BJ (cell line): ENCODE results near the gene FRMPD2. TPM values are rescaled to one million over a fixed set of nuclear protein-coding genes. Genes with fewer than 3 reads are reported as not detected.

ENCODE experiments used
- CTCF ChIA-PET: fragments of 350-600 bp; formaldehyde crosslinking; extraction: SDS; loops from one replicate; lab custom pipeline; 2021; ENCODE audit warnings: antibody characterized with exemption, inconsistent platforms; lab: Yijun Ruan, JAX
- POLR2A ChIA-PET: fragments of 300-600 bp; sonication (Branson Sonifier 250); formaldehyde crosslinking; extraction: SDS; loops from one replicate; lab custom pipeline; 2021; ENCODE audit warnings: antibody characterized with exemption; lab: Charles Lee
- DNase-seq: peaks from one replicate; pipeline ENCODE4 v3.0.0-alpha.2; 2011; ENCODE audit warnings: low read depth
- H3K27me3 ChIP-seq: 2 replicates; pipeline ENCODE4 v1.6.0; 2011; ENCODE audit warnings: low read length; ENCODE audit not compliant: control insufficient read depth, insufficient read depth
- H3K36me3 ChIP-seq: 2 replicates; pipeline ENCODE4 v1.5.1; 2011; ENCODE audit warnings: low read length; ENCODE audit not compliant: control insufficient read depth, insufficient read depth
- H3K4me3 ChIP-seq: 2 replicates; pipeline ENCODE4 v1.5.1; 2011; ENCODE audit warnings: low read depth, mild to moderate bottlenecking, control low read depth, low read length
- polyA plus RNA-seq: library from polyadenylated mRNA; depleted of rRNA; stranded (reverse); fragments of >200 nt; gene quantifications from 2 replicates; pipeline ENCODE4 v1.2.3, GENCODE V29; 2011
- TF ChIP-seq, protein P1 (sequence below): IDR thresholded peaks from 2 replicates; pipeline ENCODE4 v1.5.1; 2011; ENCODE audit warnings: low read depth, mild to moderate bottlenecking, control low read depth, inconsistent platforms, low read length, moderate library complexity; ENCODE audit not compliant: insufficient read depth

Gene FRMPD2
- polyA plus RNA-seq, 1 experiment, result not detected

DNA sequence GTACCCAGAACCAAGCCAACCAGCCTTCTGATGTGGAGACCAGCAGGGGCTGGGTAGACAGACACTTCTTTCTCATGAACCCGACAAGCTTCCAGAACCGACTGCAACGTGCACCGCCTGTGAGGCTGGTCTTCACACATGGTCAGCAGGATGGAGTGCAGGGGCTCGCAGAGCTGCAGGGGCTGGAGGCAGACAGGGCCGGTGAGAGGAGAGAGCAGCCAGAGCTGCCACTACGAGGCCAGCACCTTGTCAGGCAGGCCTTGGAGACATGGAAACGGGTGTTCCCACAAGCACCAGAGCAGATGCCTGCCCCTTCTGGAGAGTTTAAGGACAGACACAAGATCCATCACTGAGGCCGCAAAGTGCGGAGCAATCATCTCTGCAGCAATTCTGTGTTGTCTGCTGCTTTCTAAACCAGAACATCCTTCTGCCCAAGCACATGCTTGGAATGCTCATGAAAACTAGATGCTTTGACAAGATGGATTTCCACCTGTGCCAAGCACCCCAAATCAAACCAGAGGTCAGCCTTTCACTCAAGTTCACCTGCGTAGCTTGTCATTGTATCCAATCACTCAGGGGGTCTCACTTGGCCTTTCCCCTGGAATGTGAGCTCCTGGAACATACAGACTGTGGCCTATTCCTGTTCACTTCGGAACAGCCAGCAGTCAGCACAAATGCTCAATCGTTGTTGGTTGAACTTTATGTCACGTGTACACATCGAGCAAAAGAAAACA is 32.2 kb downstream of the FRMPD2 start:
- Histone ChIP-seq H3K27me3 (peaks cover 10% of the 10 kb centered on the region), H3K36me3 (no peaks in the 10 kb centered on the region), H3K4me3 (no peak overlapping the region)
- POLR2A ChIA-PET, result no interaction called here
- no peak for DNase-seq
- CTCF ChIA-PET, result interaction anchor here (1.9 kb wide), 1 partner anchor 27 kb away, joined by 6 read pairs; no protein-coding TSS in a partner anchor
- TF ChIP-seq, protein P1, sequence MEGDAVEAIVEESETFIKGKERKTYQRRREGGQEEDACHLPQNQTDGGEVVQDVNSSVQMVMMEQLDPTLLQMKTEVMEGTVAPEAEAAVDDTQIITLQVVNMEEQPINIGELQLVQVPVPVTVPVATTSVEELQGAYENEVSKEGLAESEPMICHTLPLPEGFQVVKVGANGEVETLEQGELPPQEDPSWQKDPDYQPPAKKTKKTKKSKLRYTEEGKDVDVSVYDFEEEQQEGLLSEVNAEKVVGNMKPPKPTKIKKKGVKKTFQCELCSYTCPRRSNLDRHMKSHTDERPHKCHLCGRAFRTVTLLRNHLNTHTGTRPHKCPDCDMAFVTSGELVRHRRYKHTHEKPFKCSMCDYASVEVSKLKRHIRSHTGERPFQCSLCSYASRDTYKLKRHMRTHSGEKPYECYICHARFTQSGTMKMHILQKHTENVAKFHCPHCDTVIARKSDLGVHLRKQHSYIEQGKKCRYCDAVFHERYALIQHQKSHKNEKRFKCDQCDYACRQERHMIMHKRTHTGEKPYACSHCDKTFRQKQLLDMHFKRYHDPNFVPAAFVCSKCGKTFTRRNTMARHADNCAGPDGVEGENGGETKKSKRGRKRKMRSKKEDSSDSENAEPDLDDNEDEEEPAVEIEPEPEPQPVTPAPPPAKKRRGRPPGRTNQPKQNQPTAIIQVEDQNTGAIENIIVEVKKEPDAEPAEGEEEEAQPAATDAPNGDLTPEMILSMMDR, result no peak

DNA sequence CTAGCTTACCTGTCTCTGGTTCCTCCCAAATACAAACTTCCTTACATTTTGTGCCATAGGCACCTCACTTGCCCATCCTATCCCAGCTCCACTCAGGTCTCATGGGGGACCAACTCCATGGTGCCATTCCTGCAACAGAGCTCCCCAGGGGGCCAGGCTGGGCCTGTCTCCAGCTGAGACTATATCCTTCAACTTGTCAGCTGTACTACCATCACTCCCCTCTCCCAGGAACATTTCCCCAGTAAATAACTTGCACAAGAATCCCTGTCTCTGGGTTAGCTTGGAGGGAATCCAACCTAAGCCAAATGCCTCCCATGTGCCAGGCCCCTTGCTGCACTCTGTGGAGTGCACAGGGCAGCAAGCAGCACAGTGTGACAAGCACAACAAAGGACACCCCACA is 33.2 kb downstream of the FRMPD2 start:
- no peak for DNase-seq
- Histone ChIP-seq H3K27me3 (peaks cover 10% of the 10 kb centered on the region), H3K4me3 (no peak overlapping the region), H3K36me3 (no peaks in the 10 kb centered on the region)
- TF ChIP-seq, protein P1, result no peak
- POLR2A ChIA-PET, result no interaction called here
- CTCF ChIA-PET, result interaction anchor here (1.9 kb wide), 1 partner anchor 26 kb away, joined by 6 read pairs; no protein-coding TSS in a partner anchor

DNA sequence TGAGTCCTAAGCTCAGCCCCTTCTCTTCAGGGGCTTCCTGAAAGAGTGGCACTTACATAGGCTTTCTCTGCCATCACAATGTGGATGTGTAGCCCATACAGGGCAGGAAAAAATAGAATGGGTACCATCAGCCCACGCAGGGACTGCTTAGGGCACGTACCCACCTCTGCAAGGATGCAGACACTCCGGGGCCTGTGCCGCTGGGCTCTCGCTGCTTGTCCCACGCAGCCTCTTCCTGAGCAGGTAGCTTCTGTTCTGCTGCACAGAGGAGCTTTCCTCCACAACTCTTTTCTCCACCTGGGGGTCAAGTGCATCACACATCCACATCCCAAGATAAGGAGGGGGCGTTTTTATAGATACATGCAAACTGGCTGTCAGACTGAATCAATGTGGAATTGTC is 34.3 kb downstream of the FRMPD2 start:
- ChIA-PET CTCF (interaction anchor here (1.2 kb wide), 2 partner anchors 18 to 42 kb away, joined by 3 read pairs; no protein-coding TSS in a partner anchor), POLR2A (no interaction called here)
- DNase-seq, result no peak
- TF ChIP-seq, protein P1, result no peak
- peaks cover 10% of the 10 kb centered on the region for H3K27me3 ChIP-seq
- H3K4me3 ChIP-seq, result no peak overlapping the region
- no peaks in the 10 kb centered on the region for H3K36me3 ChIP-seq

DNA sequence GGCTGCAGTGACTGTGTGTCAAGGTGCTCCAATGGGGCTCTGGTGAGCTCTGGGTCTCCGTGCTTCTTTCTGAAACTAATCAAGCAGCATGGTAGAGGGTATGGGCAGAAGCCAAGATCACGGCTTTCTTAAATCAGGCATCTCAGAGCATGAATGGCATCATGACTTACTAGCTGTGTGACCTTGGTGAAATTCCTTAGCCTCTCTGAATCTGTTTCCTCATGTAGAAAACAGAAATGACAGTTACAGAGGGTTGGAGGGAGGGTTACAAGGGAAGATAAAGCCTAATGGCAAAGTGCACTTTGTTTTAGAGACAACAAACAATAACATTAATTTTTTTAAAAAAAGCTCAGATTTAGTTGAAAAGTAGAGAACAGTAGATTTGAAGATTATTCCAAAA is 34.9 kb downstream of the FRMPD2 start:
- no peak for DNase-seq
- Histone ChIP-seq H3K36me3 (no peaks in the 10 kb centered on the region), H3K27me3 (peaks cover 9% of the 10 kb centered on the region), H3K4me3 (no peak overlapping the region)
- ChIA-PET CTCF (interaction anchor here (1.2 kb wide), 2 partner anchors 18 to 41 kb away, joined by 3 read pairs; no protein-coding TSS in a partner anchor), POLR2A (no interaction called here)
- TF ChIP-seq, protein P1, result no peak

DNA sequence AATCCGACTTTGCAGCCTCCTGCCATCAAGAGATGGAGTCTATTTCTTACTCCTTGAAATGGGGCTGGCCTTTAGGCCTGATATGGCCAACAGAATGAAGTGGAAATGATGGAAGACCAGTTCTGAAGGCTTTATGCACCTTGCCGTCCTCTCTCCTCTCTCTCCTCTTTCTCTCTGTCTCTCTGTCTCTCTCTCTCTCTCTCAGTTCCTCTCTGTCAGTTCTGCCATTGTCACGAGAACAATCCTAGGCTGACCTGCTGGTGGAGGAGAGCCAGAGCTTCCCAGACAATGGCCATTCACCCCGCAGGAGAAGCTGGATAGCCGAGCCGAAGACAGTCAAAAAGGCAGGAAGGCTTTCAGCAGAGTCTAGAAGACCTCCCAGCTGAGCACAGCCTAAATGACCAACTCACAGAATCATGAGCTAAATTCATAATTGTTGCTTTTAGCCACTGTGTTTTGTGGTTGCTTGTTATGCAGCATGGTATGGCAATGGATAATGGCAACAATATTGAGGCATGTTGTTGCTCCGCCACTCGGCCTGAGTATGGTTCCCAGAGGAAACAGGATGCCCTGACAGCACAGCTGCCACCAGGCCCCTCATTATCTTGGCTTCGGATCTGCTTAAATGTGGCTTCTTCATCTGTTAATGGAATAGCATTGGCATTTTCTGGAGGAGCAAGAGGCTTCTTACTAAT is 35.5 kb downstream of the FRMPD2 start:
- ChIA-PET POLR2A (no interaction called here), CTCF (interaction anchor here (1.2 kb wide), 1 partner anchor 19 kb away, joined by 3 read pairs; no protein-coding TSS in a partner anchor)
- no peak for DNase-seq
- Histone ChIP-seq H3K4me3 (no peak overlapping the region), H3K27me3 (peaks cover 10% of the 10 kb centered on the region), H3K36me3 (no peaks in the 10 kb centered on the region)
- TF ChIP-seq, protein P1, result no peak
